Skeletal muscle tissue (tissue), 4 donors: ENCODE data around the gene CAMTA2. TPM values are rescaled to one million over a fixed set of nuclear protein-coding genes. Genes with fewer than 3 reads are reported as not detected.
"Not testable (repeated sequence)": the region's sequence is repeated elsewhere in the genome, so short reads cannot be mapped to it uniquely, and the experiment has no call there.

ENCODE experiments used
- H3K27ac ChIP-seq: one replicate; pipeline ENCODE4 v1.7.0; 2013; ENCODE audit warnings: mild to moderate bottlenecking, low read depth, low read length, inconsistent platforms
- H3K27me3 ChIP-seq, 3 donors: one replicate each; pipeline ENCODE4 v1.7.0; 2013; ENCODE audit warnings: low read length in 3 of 3; ENCODE audit not compliant: control insufficient read depth in 3 of 3, insufficient read depth in 3 of 3
- H3K36me3 ChIP-seq, 3 donors: one replicate each; pipeline ENCODE4 v1.7.0; 2013; ENCODE audit warnings: low read length in 3 of 3; ENCODE audit not compliant: control insufficient read depth in 3 of 3, insufficient read depth in 3 of 3
- H3K4me1 ChIP-seq, 3 donors: one replicate each; pipeline ENCODE4 v1.7.0; 2013; ENCODE audit warnings: low read length in 3 of 3, mild to moderate bottlenecking in 3 of 3; ENCODE audit not compliant: control insufficient read depth in 3 of 3, insufficient read depth in 3 of 3
- H3K4me3 ChIP-seq, 3 donors: one replicate each; pipeline ENCODE4 v1.7.0; 2013; ENCODE audit warnings: low read length in 3 of 3
- H3K9ac ChIP-seq, 3 donors: one replicate each; pipeline ENCODE4 v1.7.0; 2013; ENCODE audit warnings: low read length in 3 of 3, mild to moderate bottlenecking in 3 of 3, moderate library complexity in 2 of 3, low read depth in 1 of 3
- H3K9me3 ChIP-seq, 3 donors: one replicate each; pipeline ENCODE4 v1.7.0; 2013; ENCODE audit warnings: low read length in 3 of 3; ENCODE audit not compliant: control insufficient read depth in 3 of 3
- total RNA-seq: library from RNA; depleted of rRNA; stranded (reverse); fragments of >200 nt; gene quantifications from one replicate; pipeline ENCODE4 v1.2.3, GENCODE V29; 2014
- donor health status: Osteomylitis.

Gene CAMTA2
- total RNA-seq, 1 donor from 2014 or later = 4.7 TPM

- H3K36me3 ChIP-seq = peaks cover 19 to 32% (median 28%) of the 10 kb centered on the region in 3 donors
- H3K9ac ChIP-seq = peak overlapping the region; percentile 3 to 99 (median 43)
- peak overlapping the region; percentile 92 for H3K27ac ChIP-seq
- no peaks in the 10 kb centered on the region for H3K27me3 ChIP-seq
- H3K4me3 ChIP-seq = peak overlapping the region in 1 of 3 donors; percentile 41
- H3K9me3 ChIP-seq = no peaks in the 10 kb centered on the region
- H3K4me1 ChIP-seq = peaks cover 58 to 64% (median 62%) of the 10 kb centered on the region in 3 donors
Observed at GRCh38 chr17:4936436-4936835, 51.0 kb downstream of the CAMTA2 start.

- H3K36me3 ChIP-seq = peaks cover 19 to 34% (median 29%) of the 10 kb centered on the region in 3 donors
- no peak overlapping the region for H3K27ac ChIP-seq
- no peaks in the 10 kb centered on the region for H3K27me3 ChIP-seq
- H3K4me1 ChIP-seq = peaks cover 50 to 56% (median 54%) of the 10 kb centered on the region in 3 donors
- H3K9me3 ChIP-seq = no peaks in the 10 kb centered on the region
- H3K9ac ChIP-seq = peak overlapping the region in 1 of 3 donors; percentile 99
- no peak overlapping the region for H3K4me3 ChIP-seq
Observed at GRCh38 chr17:4935650-4936049, 51.8 kb downstream of the CAMTA2 start.

GRCh38 chr17:4934173-4934979, 53.1 kb downstream of the CAMTA2 start:
- H3K4me1 ChIP-seq = peaks cover 48 to 52% (median 50%) of the 10 kb centered on the region in 3 donors
- H3K27me3 ChIP-seq = no peaks in the 10 kb centered on the region
- H3K27ac ChIP-seq = no peak overlapping the region
- H3K36me3 ChIP-seq = peaks cover 19 to 35% (median 30%) of the 10 kb centered on the region in 3 donors
- no peak overlapping the region for H3K4me3 ChIP-seq
- peak overlapping the region; percentile 36 to 60 (median 58) for H3K9ac ChIP-seq
- H3K9me3 ChIP-seq = no peaks in the 10 kb centered on the region

- no peak overlapping the region for H3K4me3 ChIP-seq
- peak overlapping the region in 1 of 3 donors; percentile 60 for H3K9ac ChIP-seq
- H3K27ac ChIP-seq = no peak overlapping the region
- H3K27me3 ChIP-seq = no peaks in the 10 kb centered on the region
- peaks cover 41 to 44% (median 43%) of the 10 kb centered on the region in 3 donors for H3K4me1 ChIP-seq
- H3K36me3 ChIP-seq = peaks cover 19 to 30% (median 29%) of the 10 kb centered on the region in 3 donors
- no peaks in the 10 kb centered on the region for H3K9me3 ChIP-seq
Observed at GRCh38 chr17:4933646-4934045, 53.8 kb downstream of the CAMTA2 start.

DNA sequence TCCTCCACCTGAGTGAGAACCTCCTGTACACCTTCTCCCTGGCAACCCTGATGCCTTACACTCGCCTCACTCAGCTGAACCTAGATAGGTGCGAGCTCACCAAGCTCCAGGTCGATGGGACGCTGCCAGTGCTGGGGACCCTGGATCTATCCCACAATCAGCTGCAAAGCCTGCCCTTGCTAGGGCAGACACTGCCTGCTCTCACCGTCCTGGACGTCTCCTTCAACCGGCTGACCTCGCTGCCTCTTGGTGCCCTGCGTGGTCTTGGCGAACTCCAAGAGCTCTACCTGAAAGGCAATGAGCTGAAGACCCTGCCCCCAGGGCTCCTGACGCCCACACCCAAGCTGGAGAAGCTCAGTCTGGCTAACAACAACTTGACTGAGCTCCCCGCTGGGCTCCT, 54.7 kb downstream of the CAMTA2 start:
- H3K9ac ChIP-seq = no peak overlapping the region

GRCh38 chr17:4931963-4932362, 55.5 kb downstream of the CAMTA2 start, which contains the start of gene GP1BA:
Gene GP1BA (plus strand): TSS chr17:4932277. CDS start chr17:4932605, 328 bp downstream.
- Histone ChIP-seq H3K27ac (no peak within 1 kb of the TSS), H3K36me3 (peaks cover 5 to 14% (median 13%) of the 10 kb centered on the region in 3 donors), H3K4me3 (no peak within 1 kb of the TSS), H3K9ac (no peak within 1 kb of the TSS), H3K27me3 (no peaks in the 10 kb centered on the region), H3K4me1 (peaks cover 24 to 28% (median 26%) of the 10 kb centered on the region in 3 donors), H3K9me3 (no peaks in the 10 kb centered on the region)

More for the DNA sequence above, 54.7 kb downstream of the CAMTA2 start:
- peaks cover 32 to 35% (median 34%) of the 10 kb centered on the region in 3 donors for H3K4me1 ChIP-seq
- no peaks in the 10 kb centered on the region for H3K27me3 ChIP-seq
- no peak overlapping the region for H3K27ac ChIP-seq
- peaks cover 12 to 22% (median 21%) of the 10 kb centered on the region in 3 donors for H3K36me3 ChIP-seq
- no peak overlapping the region for H3K4me3 ChIP-seq
- H3K9me3 ChIP-seq = no peaks in the 10 kb centered on the region

- Histone ChIP-seq H3K9ac (no peak overlapping the region), H3K27me3 (no peaks in the 10 kb centered on the region), H3K36me3 (peaks cover 0 to 4% (median 3%) of the 10 kb centered on the region in 3 donors), H3K4me1 (peaks cover under 1 to 3% (median under 1%) of the 10 kb centered on the region in 3 donors), H3K4me3 (no peak overlapping the region), H3K9me3 (no peaks in the 10 kb centered on the region), H3K27ac (no peak overlapping the region)
Observed at GRCh38 chr17:4928881-4929280, 58.6 kb downstream of the CAMTA2 start.

GRCh38 chr17:4926577-4927335, 60.7 kb downstream of the CAMTA2 start:
- H3K27ac ChIP-seq, H3K9me3 ChIP-seq, H3K36me3 ChIP-seq, H3K27me3 ChIP-seq, H3K4me3 ChIP-seq, H3K9ac ChIP-seq, H3K4me1 ChIP-seq: not testable (repeated sequence)

GRCh38 chr17:4921320-4921719, 66.2 kb downstream of the CAMTA2 start:
- Histone ChIP-seq H3K27me3 (no peaks in the 10 kb centered on the region), H3K9ac (no peak overlapping the region), H3K36me3 (no peaks in the 10 kb centered on the region), H3K4me1 (no peaks in the 10 kb centered on the region), H3K9me3 (no peaks in the 10 kb centered on the region), H3K27ac (no peak overlapping the region), H3K4me3 (no peak overlapping the region)
